Type B pancreatic cell (in vitro differentiated cells): ENCODE data around the gene TMEM252. TPM values are rescaled to one million over a fixed set of nuclear protein-coding genes. Genes with fewer than 3 reads are reported as not detected.

Experiments used
- DNase-seq: peaks from one replicate; pipeline ENCODE4 v3.0.0; 2021; ENCODE audit warnings: mixed read lengths; ENCODE audit not compliant: unreplicated experiment; ENCODE audit errors: extremely low spot score
- H3K27ac Mint-ChIP-seq: 2 replicates; pipeline ENCODE4 v1.8.0; 2021; ENCODE audit warnings: mild to moderate bottlenecking, mixed read lengths
- H3K27me3 Mint-ChIP-seq: 2 replicates; pipeline ENCODE4 v1.8.0; 2021; ENCODE audit warnings: mixed read lengths
- H3K36me3 Mint-ChIP-seq: 2 replicates; pipeline ENCODE4 v1.8.0; 2021; ENCODE audit warnings: mixed read lengths
- H3K4me1 Mint-ChIP-seq: one replicate; pipeline ENCODE4 v1.8.0; 2021; ENCODE audit warnings: mixed read lengths; ENCODE audit not compliant: unreplicated experiment
- H3K4me3 Mint-ChIP-seq: 2 replicates; pipeline ENCODE4 v1.8.0; 2021; ENCODE audit warnings: mild to moderate bottlenecking, mixed read lengths
- H3K9me3 Mint-ChIP-seq: 2 replicates; pipeline ENCODE4 v1.8.0; 2021; ENCODE audit warnings: mixed read lengths
- CTCF ChIP-seq: fragments of 200-600 bp; sonication (generic); conservative IDR thresholded peaks from 2 replicates; pipeline ENCODE4 v1.5.0; 2021; ENCODE audit warnings: antibody characterized with exemption, mild to moderate bottlenecking
- total RNA-seq: library from RNA; stranded (reverse); gene quantifications from 2 replicates; pipeline ENCODE4 v1.2.1, GENCODE V29; 2021; ENCODE audit warnings: low replicate concordance

Gene TMEM252
- total RNA-seq, 1 donor from 2014 or later: 0.80 TPM

DNA sequence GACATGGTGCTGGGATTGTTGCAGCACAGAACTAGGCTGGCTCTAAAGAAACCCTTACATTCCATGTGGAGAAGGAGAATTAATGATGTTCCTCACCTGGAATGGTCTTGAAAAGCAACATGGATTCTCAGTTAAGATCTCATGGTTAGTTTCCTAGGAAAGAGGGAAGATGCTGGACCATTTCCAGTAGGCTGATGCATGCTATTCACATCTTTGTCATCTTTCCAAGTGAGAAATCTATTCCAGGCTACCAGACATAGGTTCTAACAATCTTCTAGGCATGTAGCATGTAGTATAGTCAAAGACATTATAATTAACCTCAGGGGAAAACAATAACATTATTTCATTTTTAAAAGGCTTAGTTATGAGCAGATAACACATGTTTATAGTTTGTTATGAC, 44.3 kb downstream of the TMEM252 start:
- Mint-ChIP-seq H3K36me3 (no peaks in the 10 kb centered on the region), H3K27ac (no peak overlapping the region), H3K4me1 (peaks cover 13% of the 10 kb centered on the region), H3K9me3 (no peaks in the 10 kb centered on the region), H3K4me3 (no peak overlapping the region), H3K27me3 (peaks cover 10% of the 10 kb centered on the region)
- TF ChIP-seq CTCF: no peak
- no peak for DNase-seq

- DNase-seq: no peak
- H3K4me3 Mint-ChIP-seq: no peak overlapping the region
- no peak overlapping the region for H3K27ac Mint-ChIP-seq
- peaks cover 10% of the 10 kb centered on the region for H3K27me3 Mint-ChIP-seq
- H3K36me3 Mint-ChIP-seq: no peaks in the 10 kb centered on the region
- no peak for TF ChIP-seq CTCF
- no peaks in the 10 kb centered on the region for H3K9me3 Mint-ChIP-seq
- H3K4me1 Mint-ChIP-seq: peaks cover 4% of the 10 kb centered on the region
These were observed 45.4 kb downstream of the TMEM252 start for GRCh38 chr9:68495247-68495646.

GRCh38 chr9:68493958-68494577, 46.6 kb downstream of the TMEM252 start:
- Mint-ChIP-seq H3K27ac (no peak overlapping the region), H3K36me3 (no peaks in the 10 kb centered on the region), H3K9me3 (no peaks in the 10 kb centered on the region), H3K4me1 (peaks cover 4% of the 10 kb centered on the region), H3K27me3 (peaks cover 10% of the 10 kb centered on the region), H3K4me3 (no peak overlapping the region)
- DNase-seq: no peak
- no peak for TF ChIP-seq CTCF

- no peaks in the 10 kb centered on the region for H3K9me3 Mint-ChIP-seq
- peaks cover 10% of the 10 kb centered on the region for H3K27me3 Mint-ChIP-seq
- H3K4me3 Mint-ChIP-seq: no peak overlapping the region
- H3K36me3 Mint-ChIP-seq: peaks cover 5% of the 10 kb centered on the region
- H3K4me1 Mint-ChIP-seq: peaks cover 4% of the 10 kb centered on the region
- no peak for DNase-seq
- no peak for TF ChIP-seq CTCF
- H3K27ac Mint-ChIP-seq: no peak overlapping the region
These were observed 47.1 kb downstream of the TMEM252 start for GRCh38 chr9:68493541-68493940.

- Mint-ChIP-seq H3K27me3 (peaks cover 10% of the 10 kb centered on the region), H3K4me3 (no peak overlapping the region), H3K9me3 (no peaks in the 10 kb centered on the region), H3K36me3 (peaks cover 5% of the 10 kb centered on the region), H3K4me1 (peaks cover 4% of the 10 kb centered on the region), H3K27ac (no peak overlapping the region)
- DNase-seq: no peak
- no peak for TF ChIP-seq CTCF
These were observed 47.9 kb downstream of the TMEM252 start for GRCh38 chr9:68492806-68493205.

DNA sequence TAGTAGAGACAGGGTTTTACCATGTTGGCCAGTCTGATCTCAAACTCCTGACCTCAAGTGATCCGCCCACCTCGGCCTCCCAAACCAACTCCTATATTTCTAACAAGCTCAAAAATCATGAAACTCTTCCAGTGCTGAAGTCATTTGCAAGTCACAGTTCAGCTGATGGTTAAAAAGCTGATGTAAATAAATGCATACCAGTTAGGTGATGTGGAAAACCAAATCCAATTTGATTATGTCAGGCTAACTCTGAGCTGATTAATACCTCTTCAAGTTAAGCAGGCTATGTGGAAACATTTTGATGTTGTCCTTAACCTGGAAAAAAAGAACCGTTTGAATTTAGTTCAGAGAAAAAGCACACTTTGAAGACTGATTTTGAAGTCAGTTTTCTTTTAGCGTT, 51.0 kb downstream of the TMEM252 start:
- no peak for TF ChIP-seq CTCF
- Mint-ChIP-seq H3K4me1 (peaks cover 4% of the 10 kb centered on the region), H3K4me3 (no peak overlapping the region), H3K27me3 (no peaks in the 10 kb centered on the region), H3K9me3 (peaks cover 8% of the 10 kb centered on the region), H3K36me3 (peaks cover 9% of the 10 kb centered on the region), H3K27ac (no peak overlapping the region)
- DNase-seq: no peak
